MCF 10A (cell line): ENCODE measurements around the gene NUTM2B. TPM values are rescaled to one million over a fixed set of nuclear protein-coding genes. Genes with fewer than 3 reads are reported as not detected.
"Not testable (repeated sequence)": the region's sequence is repeated elsewhere in the genome, so short reads cannot be mapped to it uniquely, and the experiment has no call there.

Source experiments
- Bru-seq: library from RNA; stranded (reverse); fragments of 400-500 nt; gene quantifications from one replicate; lab custom pipeline; 2021; lab: Mats Ljungman, UMichigan
- BruChase-seq, 2 experiments: library from RNA; stranded (reverse); fragments of 400-500 nt; gene quantifications; one replicate each; lab custom pipeline; 2021; lab: Mats Ljungman, UMichigan
- BruUV-seq: library from RNA; stranded (reverse); fragments of 400-500 nt; replicated peaks from 2 replicates; lab custom pipeline; 2021; lab: Mats Ljungman, UMichigan
- CTCF ChIA-PET: fragments of 300-600 bp; sonication (Branson Sonifier 250); formaldehyde crosslinking; extraction: SDS; loops from one replicate; lab custom pipeline; 2021; ENCODE audit warnings: antibody characterized with exemption, inconsistent platforms; lab: Yijun Ruan, JAX
- POLR2A ChIA-PET: fragments of 300-600, 350-650 bp; sonication (Branson Sonifier 250); formaldehyde crosslinking; extraction: SDS; loops from one replicate; lab custom pipeline; 2020; ENCODE audit warnings: antibody characterized with exemption, inconsistent platforms; lab: Yijun Ruan, JAX
- DNase-seq: peaks from one replicate; pipeline ENCODE4 v3.0.0-alpha.2; 2018; ENCODE audit not compliant: unreplicated experiment
- H3K27ac Mint-ChIP-seq: one replicate; pipeline ENCODE4 v1.8.0; 2022; ENCODE audit warnings: mild to moderate bottlenecking, low read depth, mixed read lengths; ENCODE audit not compliant: unreplicated experiment
- H3K27me3 Mint-ChIP-seq: one replicate; pipeline ENCODE4 v1.8.0; 2022; ENCODE audit warnings: mixed read lengths; ENCODE audit not compliant: insufficient read depth, unreplicated experiment
- H3K36me3 Mint-ChIP-seq: one replicate; pipeline ENCODE4 v1.8.0; 2022; ENCODE audit warnings: mild to moderate bottlenecking, moderate library complexity, mixed read lengths; ENCODE audit not compliant: insufficient read depth, unreplicated experiment
- H3K4me1 Mint-ChIP-seq: one replicate; pipeline ENCODE4 v1.8.0; 2022; ENCODE audit warnings: mixed read lengths; ENCODE audit not compliant: insufficient read depth, unreplicated experiment
- H3K4me3 Mint-ChIP-seq: one replicate; pipeline ENCODE4 v1.8.0; 2022; ENCODE audit warnings: mild to moderate bottlenecking, moderate library complexity, mixed read lengths; ENCODE audit not compliant: unreplicated experiment
- H3K9me3 Mint-ChIP-seq: one replicate; pipeline ENCODE4 v1.8.0; 2022; ENCODE audit warnings: mixed read lengths; ENCODE audit not compliant: unreplicated experiment
- intact Hi-C: fragments of 100-400 bp; cut with micrococcal nuclease; formaldehyde crosslinking; loops from 2 replicates; pipeline ENCODE4 v1.14.1; 2022
- long read RNA-seq: library from polyadenylated mRNA; stranded (forward); transcript quantifications from one replicate; pipeline ENCODE4 v2.0.0, GENCODE V29; 2022
- total RNA-seq: library from RNA; stranded (reverse); gene quantifications from 2 replicates; pipeline ENCODE4 v1.2.3, GENCODE V29; 2022

NUTM2B gene
- total RNA-seq = 0.49 and 0.88 TPM in 2 replicates
- Bru-seq, nascent RNA = percentile 14 among the genes with signal in this experiment
- BruChase-seq, experiment 1, labeled RNA remaining after a 6-hour chase = percentile 19 among the genes with signal in this experiment
- BruChase-seq, experiment 2, labeled RNA remaining after a 2-hour chase = percentile 23 among the genes with signal in this experiment
- long read RNA-seq = 0 reads

DNA sequence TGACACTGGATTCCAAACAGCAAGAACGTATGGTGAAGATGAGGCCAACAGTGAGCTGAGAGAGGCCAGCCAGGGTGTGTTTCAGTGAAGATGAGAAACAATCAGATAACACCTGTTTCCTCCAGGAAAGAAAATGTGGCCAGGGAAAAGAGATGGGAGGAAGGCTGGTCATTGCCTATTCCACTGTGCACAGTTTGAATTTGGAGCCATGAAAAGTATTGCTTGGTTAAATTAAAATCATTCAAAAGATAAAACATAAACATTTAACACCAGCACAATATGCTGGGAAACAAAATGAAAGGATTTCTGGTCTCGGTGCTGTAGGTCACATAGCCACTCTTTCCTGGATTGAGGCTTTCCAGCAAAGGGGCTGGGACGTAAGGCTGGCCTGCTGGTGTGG, at the start of gene NUTM2B:
Gene NUTM2B (plus strand): TSS at position 301 of the 400 bp plus-strand sequence. CDS start 383 bp downstream, outside the sequence.
- intact Hi-C loops, H3K36me3 Mint-ChIP-seq, H3K4me1 Mint-ChIP-seq, H3K27ac Mint-ChIP-seq, POLR2A ChIA-PET, CTCF ChIA-PET, BruUV-seq, H3K27me3 Mint-ChIP-seq, H3K9me3 Mint-ChIP-seq, H3K4me3 Mint-ChIP-seq, DNase-seq: not testable (repeated sequence)

DNA sequence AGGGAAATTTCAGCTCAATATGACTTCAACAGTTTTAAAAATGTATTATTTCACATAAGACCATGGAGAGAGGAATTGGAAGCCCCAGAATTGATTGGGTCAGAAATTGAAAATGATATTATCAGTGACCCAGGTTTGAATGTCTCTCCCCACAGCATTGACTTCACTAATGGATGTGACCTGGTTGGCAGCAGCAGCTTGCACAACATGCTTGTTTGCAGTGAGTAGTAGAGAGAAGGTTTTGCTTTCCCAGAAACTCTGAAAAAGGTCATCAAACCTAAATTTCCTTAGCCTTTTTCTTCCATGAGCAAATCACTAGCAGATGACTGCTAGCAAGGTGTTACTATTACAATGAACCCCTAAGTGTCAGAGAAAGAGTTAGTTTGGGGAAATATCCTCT, 39.7 kb upstream of the NUTM2B start:
- H3K4me3 Mint-ChIP-seq, H3K27ac Mint-ChIP-seq, DNase-seq, H3K36me3 Mint-ChIP-seq, BruUV-seq, H3K9me3 Mint-ChIP-seq, H3K4me1 Mint-ChIP-seq, CTCF ChIA-PET, intact Hi-C loops, POLR2A ChIA-PET: not testable (repeated sequence)
- peaks cover 36% of the 10 kb centered on the region for H3K27me3 Mint-ChIP-seq

GRCh38 chr10:79664686-79665085, 38.3 kb upstream of the NUTM2B start:
- not testable (repeated sequence) for DNase-seq

DNA sequence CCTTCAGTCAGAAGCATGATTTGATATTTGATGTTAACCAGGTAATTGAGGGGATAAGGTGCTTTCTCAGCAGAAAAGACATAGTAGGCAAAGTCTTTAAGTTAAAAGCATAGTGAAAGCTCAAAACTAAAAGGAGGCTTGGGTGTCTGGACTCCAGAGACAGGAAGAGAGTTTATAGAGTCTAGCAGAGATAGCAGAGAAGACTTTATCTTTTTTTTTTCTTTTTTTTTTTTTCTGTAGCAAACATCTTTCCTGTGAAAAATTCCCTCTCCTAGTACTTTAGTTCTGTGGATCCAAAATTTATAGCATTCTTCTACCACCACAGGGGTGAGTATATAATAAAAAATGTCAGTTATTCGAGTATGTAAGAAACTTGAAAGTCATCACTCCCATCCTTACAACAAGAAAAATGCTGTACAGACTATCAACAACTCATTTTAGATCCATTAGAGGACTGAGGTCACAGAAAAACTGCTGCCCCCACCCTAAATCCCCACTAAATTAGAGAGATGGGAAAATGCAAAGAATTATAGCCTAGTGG, 33.7 kb upstream of the NUTM2B start:
- H3K4me1 Mint-ChIP-seq, H3K27ac Mint-ChIP-seq, intact Hi-C loops, H3K36me3 Mint-ChIP-seq, BruUV-seq, H3K9me3 Mint-ChIP-seq, H3K4me3 Mint-ChIP-seq, CTCF ChIA-PET, DNase-seq: not testable (repeated sequence)
- peaks cover 11% of the 10 kb centered on the region for H3K27me3 Mint-ChIP-seq
- POLR2A ChIA-PET = interaction anchor here (0.6 kb wide), 1 partner anchor 537 kb away, joined by 4 read pairs; no protein-coding TSS in a partner anchor

More at GRCh38 chr10:79664686-79665085, 38.3 kb upstream of the NUTM2B start:
- H3K4me3 Mint-ChIP-seq, H3K4me1 Mint-ChIP-seq, intact Hi-C loops, H3K36me3 Mint-ChIP-seq, H3K27ac Mint-ChIP-seq, POLR2A ChIA-PET, CTCF ChIA-PET, H3K9me3 Mint-ChIP-seq, BruUV-seq: not testable (repeated sequence)
- peaks cover 33% of the 10 kb centered on the region for H3K27me3 Mint-ChIP-seq

- H3K36me3 Mint-ChIP-seq, intact Hi-C loops, H3K27me3 Mint-ChIP-seq, BruUV-seq, H3K4me3 Mint-ChIP-seq, H3K4me1 Mint-ChIP-seq, H3K9me3 Mint-ChIP-seq, CTCF ChIA-PET, H3K27ac Mint-ChIP-seq, POLR2A ChIA-PET: not testable (repeated sequence)
- DNase-seq = peak; percentile 4
Measured at GRCh38 chr10:79674878-79675277, 28.1 kb upstream of the NUTM2B start.

DNA sequence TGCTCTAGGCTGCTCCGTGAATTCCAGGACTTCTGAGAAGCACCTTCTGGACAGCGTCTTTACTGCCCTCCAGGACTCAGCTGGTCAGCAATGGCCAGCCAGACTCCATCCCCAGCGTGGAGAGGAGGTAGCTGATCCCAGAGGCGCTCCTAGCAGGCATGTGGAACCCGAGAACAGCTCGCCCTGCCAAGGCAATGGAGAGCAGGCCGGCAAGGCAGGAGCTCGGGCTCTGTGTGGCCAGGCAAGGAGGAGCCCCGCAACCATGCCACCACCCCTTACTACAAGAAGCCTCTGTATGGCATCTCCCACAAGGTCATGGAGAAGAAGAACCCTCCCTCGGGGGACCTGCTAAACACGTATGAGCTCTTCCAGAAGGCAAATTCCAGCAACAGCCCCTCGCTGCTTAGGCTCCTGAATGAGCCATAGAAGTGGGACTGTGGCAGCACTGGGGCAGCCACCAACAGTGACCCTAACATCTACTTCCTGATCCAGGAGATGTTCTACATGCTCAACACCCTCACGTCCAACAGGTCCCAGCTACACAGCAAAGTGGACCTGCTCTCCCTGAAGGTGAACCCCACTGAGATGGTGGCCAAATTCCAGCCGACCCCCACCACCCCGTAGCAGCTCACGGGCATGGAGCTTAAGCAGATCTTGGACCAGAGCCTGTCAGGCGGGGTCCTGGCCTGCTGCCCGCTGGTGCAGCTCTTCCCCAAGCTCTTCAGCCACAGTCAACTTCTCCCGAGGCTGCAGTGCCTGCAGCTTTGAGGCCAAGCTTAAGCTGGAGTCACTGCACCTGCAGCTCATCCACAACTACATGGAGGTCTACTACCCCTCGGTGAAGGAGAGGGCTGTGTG, 19.8 kb upstream of the NUTM2B start:
- H3K36me3 Mint-ChIP-seq, H3K27me3 Mint-ChIP-seq, CTCF ChIA-PET, H3K4me3 Mint-ChIP-seq, POLR2A ChIA-PET, DNase-seq, H3K4me1 Mint-ChIP-seq, H3K27ac Mint-ChIP-seq, H3K9me3 Mint-ChIP-seq, BruUV-seq, intact Hi-C loops: not testable (repeated sequence)

- H3K27ac Mint-ChIP-seq, H3K4me3 Mint-ChIP-seq, CTCF ChIA-PET, H3K9me3 Mint-ChIP-seq, DNase-seq, H3K36me3 Mint-ChIP-seq, intact Hi-C loops, H3K4me1 Mint-ChIP-seq, BruUV-seq, H3K27me3 Mint-ChIP-seq, POLR2A ChIA-PET: not testable (repeated sequence)
Measured at GRCh38 chr10:79683884-79684720, 18.9 kb upstream of the NUTM2B start.

DNA sequence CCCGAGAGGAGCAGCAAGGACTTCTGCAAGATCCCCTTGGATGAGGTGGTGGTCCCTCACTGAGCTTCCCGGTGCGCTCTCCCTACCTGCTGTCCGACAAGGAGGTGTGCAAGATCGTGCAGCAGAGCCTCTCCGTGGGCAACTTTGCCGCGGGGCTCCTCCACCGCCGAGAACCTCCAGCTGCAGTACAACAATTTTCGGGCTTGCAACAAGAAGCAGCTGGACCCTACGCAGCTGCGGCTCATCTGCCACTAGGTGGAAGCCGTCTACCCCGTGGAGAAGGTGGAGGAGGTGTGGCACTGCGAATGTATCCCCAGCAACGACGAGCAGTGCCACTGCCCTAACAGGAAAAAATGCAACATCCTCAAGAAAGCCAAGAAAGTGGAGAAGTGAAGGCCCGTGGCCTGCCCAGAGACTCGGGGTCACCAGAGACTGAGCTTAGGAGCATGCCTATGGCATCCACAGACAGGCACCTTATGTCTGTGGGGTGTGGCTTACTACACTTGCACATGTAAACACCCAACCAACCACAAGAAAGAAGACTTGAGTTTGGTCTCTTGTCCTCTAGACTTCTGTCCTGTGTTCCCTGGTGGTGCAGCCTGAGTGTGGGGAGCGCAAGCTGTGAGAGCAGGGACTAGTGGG, 17.9 kb upstream of the NUTM2B start:
- DNase-seq, H3K9me3 Mint-ChIP-seq, H3K27ac Mint-ChIP-seq, H3K4me1 Mint-ChIP-seq, intact Hi-C loops, POLR2A ChIA-PET, H3K27me3 Mint-ChIP-seq, BruUV-seq, H3K36me3 Mint-ChIP-seq, H3K4me3 Mint-ChIP-seq: not testable (repeated sequence)
- CTCF ChIA-PET = interaction anchor here (0.7 kb wide), 1 partner anchor 311 kb away, joined by 3 read pairs; no protein-coding TSS in a partner anchor
